ENCODE data around the gene LARGE2. TPM values are rescaled to one million over a fixed set of nuclear protein-coding genes. Genes with fewer than 3 reads are reported as not detected.

LARGE2 gene
- total RNA-seq, 4 donors from 2014 or later = 0.17 TPM; not detected in 3

DNA sequence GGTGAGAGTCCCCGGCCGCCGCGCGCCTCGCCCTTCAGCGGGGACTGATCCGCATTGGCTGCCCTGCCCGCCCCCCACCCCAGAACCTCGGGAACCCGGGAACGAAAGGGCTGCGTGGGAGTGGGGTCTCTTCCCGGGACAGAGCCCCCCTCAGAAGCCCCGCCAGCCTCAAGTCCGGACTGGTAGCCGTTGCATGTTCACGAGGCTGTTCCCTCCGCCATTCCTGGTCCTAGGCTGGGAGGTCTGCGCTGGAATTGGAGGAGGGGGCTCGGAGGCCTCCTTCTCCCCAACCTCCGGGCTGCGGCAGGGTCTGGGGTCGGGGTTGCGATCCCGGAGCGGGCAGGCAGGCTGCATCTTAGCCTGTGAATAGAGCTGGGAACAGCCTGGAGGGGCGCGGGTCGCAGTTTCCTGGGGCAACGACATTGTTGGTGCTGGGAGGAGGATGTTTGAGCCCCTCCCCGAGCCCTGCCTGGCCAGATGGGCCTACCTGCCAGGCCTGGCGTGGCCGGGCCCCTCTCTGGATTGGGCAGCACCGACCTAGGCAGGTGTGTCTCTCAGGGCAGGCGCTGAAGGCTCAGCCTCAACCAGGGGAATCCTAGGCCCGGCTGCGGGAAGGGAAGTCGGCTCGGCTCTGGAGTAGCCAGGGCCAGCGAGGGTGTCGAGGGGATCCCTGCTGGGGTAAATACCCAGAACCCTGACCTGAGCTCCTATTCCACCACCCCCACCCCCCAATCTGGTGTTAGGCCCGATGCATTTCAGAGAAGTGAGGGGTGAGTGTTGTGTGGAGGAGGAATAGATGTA is 36.3 kb upstream of the LARGE2 start:
- no peaks in the 10 kb centered on the region for H3K27me3 ChIP-seq
- WGBS = 42% methylated on average over 15 of the region's 43 CpGs
- H3K36me3 ChIP-seq = peaks cover 9 to 25% (median 21%) of the 10 kb centered on the region in 4 donors
- H3K4me1 ChIP-seq = peaks cover 3 to 15% (median 13%) of the 10 kb centered on the region in 4 donors
- no peak overlapping the region for H3K27ac ChIP-seq (replicated peaks in 1 of 4)
- intact Hi-C loops (cut with DNase I) = no loop called here
- H3K9me3 ChIP-seq = no peaks in the 10 kb centered on the region
- peak in 1 of 2 donors; percentile 8 for TF ChIP-seq POLR2AphosphoS5 (IDR thresholded peaks at IDR 0.05)
- TF ChIP-seq EP300 (IDR thresholded peaks at IDR 0.05) = no peak
- DNase-seq (ENCODE audit: extremely low spot score) = no peak
- peak overlapping the region; percentile 54 to 74 (median 58) for H3K4me3 ChIP-seq

DNA sequence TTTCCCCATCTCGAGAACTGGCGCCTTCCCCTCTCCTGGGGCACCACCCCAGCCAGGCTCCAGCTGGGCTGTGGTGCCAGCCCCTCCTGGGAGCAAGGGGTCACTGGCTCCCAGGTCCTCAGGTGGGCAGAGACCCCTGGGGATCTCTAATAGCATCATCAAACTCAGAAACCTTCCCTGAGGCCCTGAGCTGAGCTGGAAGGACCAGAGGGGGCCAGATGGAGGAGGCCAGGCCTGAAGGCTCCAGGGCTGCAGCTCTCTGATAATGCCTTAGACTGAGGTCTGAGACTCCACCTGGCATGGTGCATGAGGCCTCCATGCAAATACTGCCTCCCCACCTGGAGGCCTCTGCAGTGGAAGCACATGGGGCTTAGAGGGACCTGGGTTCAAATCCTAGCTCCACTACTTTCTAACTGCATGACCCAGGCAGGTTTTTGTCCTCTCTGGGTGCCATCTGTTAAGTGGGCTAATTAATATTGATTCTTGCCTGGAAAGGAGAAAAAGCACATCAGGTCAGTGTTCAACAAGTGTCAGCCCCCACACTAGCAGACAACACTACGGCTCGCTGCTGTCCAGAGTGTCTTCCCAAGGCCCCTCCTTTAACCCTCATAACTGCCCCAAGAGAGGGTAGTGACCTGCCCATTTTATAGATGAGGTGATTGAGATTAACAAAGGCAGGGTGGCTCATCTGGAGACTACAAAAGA is 35.5 kb upstream of the LARGE2 start:
- Histone ChIP-seq H3K4me3 (no peak overlapping the region), H3K36me3 (peaks cover under 1 to 16% (median 13%) of the 10 kb centered on the region in 4 donors), H3K27me3 (no peaks in the 10 kb centered on the region), H3K27ac (replicated peaks in 1 of 4) (no peak overlapping the region), H3K9me3 (no peaks in the 10 kb centered on the region), H3K4me1 (peaks cover 3 to 14% (median 12%) of the 10 kb centered on the region in 4 donors)
- no peak for DNase-seq (ENCODE audit: extremely low spot score)
- intact Hi-C loops (cut with DNase I) = no loop called here
- 93% methylated on average over 2 of the region's 4 CpGs for WGBS
- TF ChIP-seq EP300 (IDR thresholded peaks at IDR 0.05) (no peak), POLR2AphosphoS5 (IDR thresholded peaks at IDR 0.05) (no peak), POLR2A (IDR thresholded peaks at IDR 0.05; ENCODE audit: low read depth) (no peak)
- TF ChIP-seq, protein P1, sequence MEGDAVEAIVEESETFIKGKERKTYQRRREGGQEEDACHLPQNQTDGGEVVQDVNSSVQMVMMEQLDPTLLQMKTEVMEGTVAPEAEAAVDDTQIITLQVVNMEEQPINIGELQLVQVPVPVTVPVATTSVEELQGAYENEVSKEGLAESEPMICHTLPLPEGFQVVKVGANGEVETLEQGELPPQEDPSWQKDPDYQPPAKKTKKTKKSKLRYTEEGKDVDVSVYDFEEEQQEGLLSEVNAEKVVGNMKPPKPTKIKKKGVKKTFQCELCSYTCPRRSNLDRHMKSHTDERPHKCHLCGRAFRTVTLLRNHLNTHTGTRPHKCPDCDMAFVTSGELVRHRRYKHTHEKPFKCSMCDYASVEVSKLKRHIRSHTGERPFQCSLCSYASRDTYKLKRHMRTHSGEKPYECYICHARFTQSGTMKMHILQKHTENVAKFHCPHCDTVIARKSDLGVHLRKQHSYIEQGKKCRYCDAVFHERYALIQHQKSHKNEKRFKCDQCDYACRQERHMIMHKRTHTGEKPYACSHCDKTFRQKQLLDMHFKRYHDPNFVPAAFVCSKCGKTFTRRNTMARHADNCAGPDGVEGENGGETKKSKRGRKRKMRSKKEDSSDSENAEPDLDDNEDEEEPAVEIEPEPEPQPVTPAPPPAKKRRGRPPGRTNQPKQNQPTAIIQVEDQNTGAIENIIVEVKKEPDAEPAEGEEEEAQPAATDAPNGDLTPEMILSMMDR (IDR thresholded peaks at IDR 0.05) = no peak

DNA sequence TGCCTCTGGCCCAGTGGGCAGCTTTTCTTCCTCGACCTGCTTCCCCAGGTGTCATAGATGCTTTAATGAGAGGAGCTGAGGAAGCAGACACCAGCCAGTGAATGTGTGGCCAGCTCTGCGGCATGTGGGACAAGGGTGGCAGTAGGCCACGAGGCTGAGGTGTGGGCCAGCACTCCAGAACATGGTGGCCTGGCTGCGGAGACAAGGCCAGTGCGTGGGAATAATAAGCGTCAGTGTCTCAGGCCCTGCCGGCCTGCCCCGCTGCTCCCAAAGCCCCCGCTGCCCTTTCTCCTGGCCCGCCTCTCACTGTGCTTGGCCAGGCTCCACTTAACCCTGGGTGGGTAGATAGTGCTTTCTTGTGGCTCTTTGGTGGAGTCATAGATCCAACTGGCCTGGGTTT is 34.9 kb upstream of the LARGE2 start:
- Histone ChIP-seq H3K27ac (replicated peaks in 1 of 4) (no peak overlapping the region), H3K27me3 (no peaks in the 10 kb centered on the region), H3K36me3 (peaks cover 0 to 10% (median 7%) of the 10 kb centered on the region in 4 donors), H3K9me3 (no peaks in the 10 kb centered on the region), H3K4me1 (peaks cover 3 to 14% (median 12%) of the 10 kb centered on the region in 4 donors), H3K4me3 (no peak overlapping the region)
- 94% methylated on average over 10 of the region's 10 CpGs for WGBS
- intact Hi-C loops (cut with DNase I) = no loop called here
- no peak for TF ChIP-seq POLR2AphosphoS5 (IDR thresholded peaks at IDR 0.05)
- DNase-seq (ENCODE audit: extremely low spot score) = no peak

DNA sequence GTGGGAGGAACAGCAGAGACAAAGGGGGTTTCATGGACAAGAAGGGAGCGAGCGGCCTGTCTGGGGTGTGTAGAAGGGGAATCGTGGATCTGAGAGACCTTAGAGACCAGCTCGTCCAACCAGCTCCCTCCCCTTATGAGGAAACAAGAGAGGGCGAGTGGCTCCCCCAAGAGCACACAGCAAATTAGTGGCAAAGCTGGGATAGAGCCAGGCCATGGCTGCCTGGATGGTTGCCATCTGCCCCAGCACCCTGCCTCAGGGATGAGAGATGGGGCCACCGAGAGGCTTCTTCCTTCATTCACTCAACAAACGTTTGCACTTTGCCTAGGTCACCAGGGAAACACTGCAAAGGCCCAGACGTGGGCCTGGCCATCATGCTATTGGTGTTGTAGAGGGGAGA is 32.9 kb upstream of the LARGE2 start:
- DNase-seq (ENCODE audit: extremely low spot score) = no peak
- H3K4me3 ChIP-seq = no peak overlapping the region
- 84% methylated on average over 8 of the region's 8 CpGs for WGBS
- no peaks in the 10 kb centered on the region for H3K9me3 ChIP-seq
- H3K4me1 ChIP-seq = peaks cover 3 to 14% (median 12%) of the 10 kb centered on the region in 4 donors
- no peak overlapping the region for H3K27ac ChIP-seq (replicated peaks in 1 of 4)
- no peak for TF ChIP-seq POLR2AphosphoS5 (IDR thresholded peaks at IDR 0.05)
- no peaks in the 10 kb centered on the region for H3K36me3 ChIP-seq
- H3K27me3 ChIP-seq = peaks cover 0 to 3% (median 0%) of the 10 kb centered on the region in 4 donors
- intact Hi-C loops (cut with DNase I) = no loop called here

DNA sequence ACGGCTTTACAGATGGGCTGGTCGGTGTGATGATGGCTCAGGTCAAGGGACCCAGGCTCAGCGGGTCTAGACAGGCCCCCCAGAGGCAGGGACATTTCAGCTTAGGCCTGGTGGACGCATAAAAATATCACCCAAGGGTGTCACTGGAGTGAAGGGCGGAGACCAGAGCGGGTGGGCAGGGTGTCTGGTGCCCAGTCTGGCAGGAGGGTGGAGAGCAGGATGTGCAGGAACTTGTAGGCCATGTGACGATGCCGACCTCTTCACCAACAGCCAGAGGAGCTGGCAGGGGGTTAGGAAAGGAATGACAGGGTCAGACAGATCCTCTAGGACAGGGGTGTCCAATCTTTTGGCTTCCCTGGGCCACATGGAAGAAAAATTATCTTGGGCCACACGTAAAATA is 32.5 kb upstream of the LARGE2 start:
- DNase-seq (ENCODE audit: extremely low spot score) = no peak
- Histone ChIP-seq H3K9me3 (no peaks in the 10 kb centered on the region), H3K36me3 (no peaks in the 10 kb centered on the region), H3K27ac (replicated peaks in 1 of 4) (no peak overlapping the region), H3K4me3 (no peak overlapping the region), H3K4me1 (peaks cover 3 to 13% (median 11%) of the 10 kb centered on the region in 4 donors), H3K27me3 (peaks cover 0 to 8% (median 0%) of the 10 kb centered on the region in 4 donors)
- WGBS = 87% methylated on average over 9 of the region's 9 CpGs
- intact Hi-C loops (cut with DNase I) = no loop called here
- TF ChIP-seq POLR2A (IDR thresholded peaks at IDR 0.05; ENCODE audit: low read depth) (no peak), EP300 (IDR thresholded peaks at IDR 0.05) (no peak), POLR2AphosphoS5 (IDR thresholded peaks at IDR 0.05) (no peak)
- TF ChIP-seq, protein P1 (IDR thresholded peaks at IDR 0.05) = no peak

DNA sequence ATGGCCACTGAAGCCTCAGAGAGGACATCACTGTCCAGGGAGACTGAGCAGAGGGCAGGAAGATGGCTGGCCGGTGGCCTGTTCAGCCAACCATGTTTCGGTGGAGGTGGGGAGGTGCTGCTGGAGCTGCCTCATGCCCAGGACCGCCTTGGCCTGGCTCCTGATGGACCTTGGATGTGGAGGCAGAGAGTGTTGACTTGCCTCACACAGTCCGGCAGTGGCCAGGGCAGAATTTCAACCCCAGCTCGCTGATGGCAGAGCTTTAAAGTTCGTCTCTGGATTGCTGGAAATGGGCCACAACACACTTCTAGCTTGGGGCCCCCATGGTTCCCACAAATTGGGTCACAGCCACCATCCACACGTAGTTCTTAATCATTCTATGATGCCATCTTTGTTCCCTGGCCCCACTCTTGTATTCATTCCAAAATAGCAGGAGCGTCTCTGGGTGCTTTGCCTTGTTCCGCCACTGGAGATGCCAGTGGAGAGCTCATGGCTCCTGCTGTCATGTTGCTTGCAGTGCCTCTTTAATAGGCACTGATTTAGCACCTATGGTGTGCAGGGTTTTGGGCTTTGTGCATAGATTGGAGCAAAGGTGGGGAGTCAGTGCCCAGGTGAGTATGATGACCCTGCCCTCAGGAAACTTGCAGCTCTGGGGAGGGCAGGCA is 31.4 kb upstream of the LARGE2 start:
- WGBS = 88% methylated on average over 8 of the region's 9 CpGs
- Histone ChIP-seq H3K27ac (replicated peaks in 1 of 4) (no peak overlapping the region), H3K4me1 (peaks cover 0 to 4% (median 2%) of the 10 kb centered on the region in 4 donors), H3K9me3 (no peaks in the 10 kb centered on the region), H3K4me3 (no peak overlapping the region), H3K36me3 (no peaks in the 10 kb centered on the region), H3K27me3 (peaks cover 0 to 16% (median 0%) of the 10 kb centered on the region in 4 donors)
- intact Hi-C loops (cut with DNase I) = no loop called here
- no peak for DNase-seq (ENCODE audit: extremely low spot score)
- no peak for TF ChIP-seq POLR2A (IDR thresholded peaks at IDR 0.05; ENCODE audit: low read depth)
- TF ChIP-seq, protein P1 (IDR thresholded peaks at IDR 0.05) = no peak
- no peak for TF ChIP-seq POLR2AphosphoS5 (IDR thresholded peaks at IDR 0.05)
- no peak for TF ChIP-seq EP300 (IDR thresholded peaks at IDR 0.05)
